KMS-11 (cell line): Measurements from ENCODE around the gene SNRPA.
"Not testable (repeated sequence)": the region's sequence is repeated elsewhere in the genome, so short reads cannot be mapped to it uniquely, and the experiment has no call there.

Source experiments
- H2AFZ ChIP-seq: fragments of 200-600 bp; sonication (generic); 2 replicates; pipeline ENCODE4 v1.6.1; 2016; ENCODE audit warnings: antibody characterized with exemption, mixed run types, low read depth
- H3K27ac ChIP-seq: fragments of 200-600 bp; sonication (generic); 2 replicates; pipeline ENCODE4 v1.6.1; 2016; ENCODE audit warnings: mild to moderate bottlenecking, mixed run types
- H3K27me3 ChIP-seq: fragments of 200-600 bp; sonication (generic); 2 replicates; pipeline ENCODE4 v1.6.1; 2017; ENCODE audit warnings: mild to moderate bottlenecking, low read depth, mixed run types, moderate library complexity; ENCODE audit not compliant: insufficient read depth
- H3K36me3 ChIP-seq: fragments of 200-600 bp; sonication (generic); 2 replicates; pipeline ENCODE4 v1.6.1; 2017; ENCODE audit warnings: mild to moderate bottlenecking, mixed run types; ENCODE audit not compliant: insufficient read depth
- H3K4me1 ChIP-seq: fragments of 200-600 bp; sonication (generic); 2 replicates; pipeline ENCODE4 v1.6.1; 2016; ENCODE audit warnings: mild to moderate bottlenecking, low read depth, mixed run types; ENCODE audit not compliant: poor library complexity, severe bottlenecking
- H3K4me2 ChIP-seq: fragments of 200-600 bp; sonication (generic); 2 replicates; pipeline ENCODE4 v1.7.0; 2016; ENCODE audit warnings: mild to moderate bottlenecking, mixed run types
- H3K4me3 ChIP-seq: fragments of 200-600 bp; sonication (generic); IDR thresholded peaks from 2 replicates; pipeline ENCODE4 v1.6.1; 2017; ENCODE audit warnings: low read depth, low read length, mixed read lengths; ENCODE audit not compliant: insufficient read depth
- H3K79me2 ChIP-seq: fragments of 200-600 bp; sonication (generic); 2 replicates; pipeline ENCODE4 v1.6.1; 2016; ENCODE audit warnings: low read depth, mixed run types; ENCODE audit not compliant: insufficient read depth
- H3K9ac ChIP-seq: fragments of 200-600 bp; sonication (generic); 2 replicates; pipeline ENCODE4 v1.6.1; 2016; ENCODE audit warnings: mild to moderate bottlenecking, mixed run types
- H4K20me1 ChIP-seq: fragments of 200-600 bp; sonication (generic); 2 replicates; pipeline ENCODE4 v1.6.1; 2016; ENCODE audit warnings: mild to moderate bottlenecking, mixed run types; ENCODE audit not compliant: insufficient read depth
- TF ChIP-seq, protein P1 (sequence below): fragments of 200-600 bp; sonication (generic); conservative IDR thresholded peaks from 2 replicates; pipeline ENCODE4 v1.6.1; 2017; ENCODE audit warnings: low read depth, mild to moderate bottlenecking, antibody characterized with exemption, low read length, moderate library complexity, mixed read lengths

The SNRPA gene

DNA sequence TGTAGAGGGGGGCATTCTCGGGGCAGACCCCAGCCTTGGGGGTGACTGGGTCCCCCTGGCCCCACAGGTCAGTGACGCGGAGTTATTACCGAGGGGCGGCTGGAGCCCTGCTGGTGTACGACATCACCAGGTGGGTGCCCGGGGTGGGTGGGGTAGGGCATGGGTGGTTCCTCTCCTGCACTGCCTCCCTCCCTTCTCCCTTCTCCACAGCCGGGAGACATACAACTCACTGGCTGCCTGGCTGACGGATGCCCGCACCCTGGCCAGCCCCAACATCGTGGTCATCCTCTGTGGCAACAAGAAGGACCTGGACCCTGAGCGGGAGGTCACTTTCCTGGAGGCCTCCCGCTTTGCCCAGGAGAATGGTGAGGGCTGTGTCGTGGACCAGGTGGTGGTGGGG is 32.7 kb downstream of the SNRPA start:
- no peak overlapping the region for H3K27ac ChIP-seq

DNA sequence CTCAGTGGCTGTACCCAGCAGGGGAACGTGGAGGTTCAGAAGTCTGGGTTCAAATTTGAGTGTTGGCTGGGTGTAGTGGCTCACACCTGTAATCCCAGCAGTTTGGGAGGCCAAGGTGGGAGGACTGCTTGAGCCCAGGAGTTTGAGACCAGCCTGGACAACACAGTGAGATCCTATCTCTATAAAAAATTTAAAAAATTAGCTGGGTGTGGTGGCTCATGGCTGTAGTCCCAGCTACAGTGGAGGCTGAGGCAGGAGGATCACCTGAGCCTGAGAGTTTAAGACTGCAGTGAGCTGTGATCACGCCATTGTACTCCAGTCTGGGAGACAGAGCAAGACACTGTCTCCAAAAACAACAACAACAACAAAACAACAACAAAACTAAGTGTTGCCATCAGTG is 33.1 kb downstream of the SNRPA start:
- H3K79me2 ChIP-seq, H3K4me3 ChIP-seq, H3K36me3 ChIP-seq, H3K27me3 ChIP-seq, H3K4me2 ChIP-seq, H2AFZ ChIP-seq, H3K9ac ChIP-seq, H4K20me1 ChIP-seq, H3K27ac ChIP-seq, H3K4me1 ChIP-seq: not testable (repeated sequence)

More for the DNA sequence above, 32.7 kb downstream of the SNRPA start:
- H3K36me3 ChIP-seq: no peaks in the 10 kb centered on the region
- no peak overlapping the region for H2AFZ ChIP-seq
- no peak overlapping the region for H3K4me2 ChIP-seq
- no peak overlapping the region for H3K4me3 ChIP-seq
- no peaks in the 10 kb centered on the region for H3K79me2 ChIP-seq
- TF ChIP-seq, protein P1, sequence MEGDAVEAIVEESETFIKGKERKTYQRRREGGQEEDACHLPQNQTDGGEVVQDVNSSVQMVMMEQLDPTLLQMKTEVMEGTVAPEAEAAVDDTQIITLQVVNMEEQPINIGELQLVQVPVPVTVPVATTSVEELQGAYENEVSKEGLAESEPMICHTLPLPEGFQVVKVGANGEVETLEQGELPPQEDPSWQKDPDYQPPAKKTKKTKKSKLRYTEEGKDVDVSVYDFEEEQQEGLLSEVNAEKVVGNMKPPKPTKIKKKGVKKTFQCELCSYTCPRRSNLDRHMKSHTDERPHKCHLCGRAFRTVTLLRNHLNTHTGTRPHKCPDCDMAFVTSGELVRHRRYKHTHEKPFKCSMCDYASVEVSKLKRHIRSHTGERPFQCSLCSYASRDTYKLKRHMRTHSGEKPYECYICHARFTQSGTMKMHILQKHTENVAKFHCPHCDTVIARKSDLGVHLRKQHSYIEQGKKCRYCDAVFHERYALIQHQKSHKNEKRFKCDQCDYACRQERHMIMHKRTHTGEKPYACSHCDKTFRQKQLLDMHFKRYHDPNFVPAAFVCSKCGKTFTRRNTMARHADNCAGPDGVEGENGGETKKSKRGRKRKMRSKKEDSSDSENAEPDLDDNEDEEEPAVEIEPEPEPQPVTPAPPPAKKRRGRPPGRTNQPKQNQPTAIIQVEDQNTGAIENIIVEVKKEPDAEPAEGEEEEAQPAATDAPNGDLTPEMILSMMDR: no peak
- H4K20me1 ChIP-seq: no peaks in the 10 kb centered on the region
- no peaks in the 10 kb centered on the region for H3K27me3 ChIP-seq
- no peak overlapping the region for H3K9ac ChIP-seq
- no peaks in the 10 kb centered on the region for H3K4me1 ChIP-seq

DNA sequence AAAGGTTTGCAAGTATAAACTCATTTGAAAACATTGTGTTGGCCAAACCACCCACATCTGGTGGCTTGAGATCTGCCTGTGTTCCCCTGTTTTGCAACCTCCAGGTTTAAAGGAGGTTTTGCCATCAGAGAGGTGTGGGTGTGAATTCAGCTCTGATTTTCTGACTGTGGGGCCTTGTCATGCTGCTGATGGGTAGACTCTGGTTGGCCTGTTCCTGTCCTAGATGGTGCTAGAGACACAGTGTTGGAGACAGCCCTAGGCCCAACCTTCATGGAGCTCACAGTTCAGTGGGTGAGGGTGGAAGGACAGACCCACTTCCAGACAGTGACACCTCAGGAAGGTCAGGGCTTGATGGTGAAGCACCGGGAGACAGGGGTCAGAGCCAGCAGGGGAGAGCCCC is 34.5 kb downstream of the SNRPA start:
- Histone ChIP-seq H3K4me3 (no peak overlapping the region), H3K4me1 (no peaks in the 10 kb centered on the region), H3K36me3 (no peaks in the 10 kb centered on the region), H4K20me1 (no peaks in the 10 kb centered on the region), H3K4me2 (no peak overlapping the region), H3K9ac (no peak overlapping the region), H2AFZ (no peak overlapping the region), H3K79me2 (no peaks in the 10 kb centered on the region), H3K27ac (no peak overlapping the region), H3K27me3 (no peaks in the 10 kb centered on the region)
- TF ChIP-seq, protein P1: no peak

DNA sequence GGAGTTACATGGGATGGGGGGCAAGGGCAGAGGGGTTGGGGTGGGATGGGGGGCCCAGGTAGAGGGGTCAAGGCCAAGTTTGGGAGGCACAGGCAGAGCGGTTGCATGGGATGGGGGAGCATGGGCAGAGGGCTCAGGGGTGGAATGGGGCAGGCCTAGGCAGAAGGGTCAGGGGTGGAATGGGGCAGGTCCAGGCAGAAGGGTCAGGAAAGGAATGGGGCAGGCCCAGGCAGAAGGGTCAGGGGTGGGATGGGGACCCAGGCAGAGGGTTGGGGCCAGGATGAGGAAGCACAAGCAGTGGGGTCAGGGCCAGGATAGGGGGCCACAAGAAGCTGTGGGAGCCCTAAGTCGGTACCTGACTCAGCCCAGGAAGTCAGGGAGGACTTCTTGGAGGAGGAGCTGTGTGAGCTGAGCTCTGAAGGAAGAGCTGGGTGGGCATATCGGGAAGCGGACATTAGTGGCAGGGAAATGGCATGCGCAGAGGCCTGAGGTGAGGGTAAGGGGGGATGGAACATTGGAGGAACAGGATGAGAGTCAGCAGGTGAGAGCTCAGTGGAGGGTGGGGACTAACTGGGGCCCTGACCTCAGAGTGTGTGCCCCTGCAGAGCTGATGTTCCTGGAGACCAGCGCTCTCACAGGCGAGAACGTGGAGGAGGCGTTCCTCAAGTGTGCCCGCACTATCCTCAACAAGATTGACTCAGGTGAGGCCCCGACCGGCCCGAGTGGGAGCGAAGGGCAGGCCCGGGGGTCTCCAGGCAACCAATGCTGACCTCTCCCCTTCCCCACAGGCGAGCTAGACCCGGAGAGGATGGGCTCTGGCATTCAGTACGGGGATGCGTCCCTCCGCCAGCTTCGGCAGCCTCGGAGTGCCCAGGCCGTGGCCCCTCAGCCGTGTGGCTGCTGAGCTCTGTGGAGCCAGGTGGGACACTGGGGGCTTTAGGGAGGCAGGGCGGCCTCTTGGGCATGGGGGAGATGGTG is 35.3 kb downstream of the SNRPA start:
- H3K9ac ChIP-seq: no peak overlapping the region
- no peaks in the 10 kb centered on the region for H3K4me1 ChIP-seq
- H3K79me2 ChIP-seq: no peaks in the 10 kb centered on the region
- TF ChIP-seq, protein P1: no peak
- no peaks in the 10 kb centered on the region for H3K27me3 ChIP-seq
- no peak overlapping the region for H3K4me2 ChIP-seq
- H3K27ac ChIP-seq: no peak overlapping the region
- H2AFZ ChIP-seq: no peak overlapping the region
- H3K36me3 ChIP-seq: no peaks in the 10 kb centered on the region
- H3K4me3 ChIP-seq: no peak overlapping the region
- no peaks in the 10 kb centered on the region for H4K20me1 ChIP-seq

DNA sequence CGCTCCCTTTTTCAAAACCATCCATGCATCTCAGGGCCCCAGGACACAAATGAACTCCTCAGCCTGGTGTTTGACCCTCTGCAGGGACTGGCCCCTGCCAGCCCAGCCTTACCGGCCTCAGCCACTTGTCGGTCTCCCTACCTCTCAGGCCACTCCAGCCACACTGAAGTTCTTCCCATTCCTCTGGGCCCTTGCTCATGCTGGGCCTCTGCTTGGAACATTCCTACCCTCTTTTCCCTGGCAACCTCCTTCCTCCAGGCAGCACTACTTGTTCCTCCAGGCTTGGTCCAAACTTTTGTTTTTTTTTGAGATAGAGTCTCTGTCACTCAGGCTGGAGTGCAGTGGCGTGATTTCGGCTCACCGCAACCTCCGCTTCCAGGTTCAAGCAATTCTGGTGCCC is 40.3 kb downstream of the SNRPA start:
- no peaks in the 10 kb centered on the region for H3K79me2 ChIP-seq
- H2AFZ ChIP-seq: no peak overlapping the region
- H3K27ac ChIP-seq: no peak overlapping the region
- no peaks in the 10 kb centered on the region for H3K36me3 ChIP-seq
- no peaks in the 10 kb centered on the region for H3K27me3 ChIP-seq
- H3K9ac ChIP-seq: no peak overlapping the region
- no peaks in the 10 kb centered on the region for H3K4me1 ChIP-seq
- H3K4me2 ChIP-seq: no peak overlapping the region
- TF ChIP-seq, protein P1: no peak
- H3K4me3 ChIP-seq: no peak overlapping the region
- no peaks in the 10 kb centered on the region for H4K20me1 ChIP-seq
